Endothelial cell (in vitro differentiated cells): Measurements from ENCODE around the gene MBNL2. TPM values are rescaled to one million over a fixed set of nuclear protein-coding genes. Genes with fewer than 3 reads are reported as not detected.

Source experiments
- DNase-seq: peaks from one replicate; pipeline ENCODE4 v3.0.0; 2021; ENCODE audit warnings: low spot score
- H3K27ac Mint-ChIP-seq: one replicate; pipeline ENCODE4 v1.8.0; 2021; ENCODE audit warnings: mixed read lengths, inconsistent platforms; ENCODE audit not compliant: unreplicated experiment
- H3K27me3 Mint-ChIP-seq: one replicate; pipeline ENCODE4 v1.8.0; 2021; ENCODE audit warnings: mild to moderate bottlenecking, moderate library complexity, mixed read lengths, inconsistent platforms; ENCODE audit not compliant: unreplicated experiment
- H3K36me3 Mint-ChIP-seq: one replicate; pipeline ENCODE4 v1.8.0; 2021; ENCODE audit warnings: mild to moderate bottlenecking, low read depth, mixed read lengths, inconsistent platforms; ENCODE audit not compliant: unreplicated experiment
- H3K4me1 Mint-ChIP-seq: one replicate; pipeline ENCODE4 v1.8.0; 2021; ENCODE audit warnings: mild to moderate bottlenecking, mixed read lengths, inconsistent platforms; ENCODE audit not compliant: unreplicated experiment
- H3K4me3 Mint-ChIP-seq: one replicate; pipeline ENCODE4 v1.8.0; 2021; ENCODE audit warnings: mild to moderate bottlenecking, mixed read lengths, inconsistent platforms; ENCODE audit not compliant: unreplicated experiment
- H3K9me3 Mint-ChIP-seq: one replicate; pipeline ENCODE4 v1.8.0; 2021; ENCODE audit warnings: mixed read lengths, inconsistent platforms; ENCODE audit not compliant: unreplicated experiment
- CTCF ChIP-seq: fragments of 200-600 bp; sonication (generic); IDR thresholded peaks from one replicate; pipeline ENCODE4 v1.5.0; 2021; ENCODE audit warnings: antibody characterized with exemption; ENCODE audit not compliant: unreplicated experiment
- total RNA-seq: library from RNA; stranded (reverse); fragmentation: NEBNext Ultra II Directional; extraction: Animal tissue kit (Norgen Biotek cat#: 25700); gene quantifications from one replicate; pipeline ENCODE4 v1.2.1, GENCODE V29; 2021; ENCODE audit not compliant: unreplicated experiment

Gene MBNL2
- total RNA-seq, 1 donor from 2014 or later: 137 TPM

- no peak for TF ChIP-seq CTCF
- no peak for DNase-seq
- H3K36me3 Mint-ChIP-seq: peaks cover 5% of the 10 kb centered on the region
- no peak overlapping the region for H3K27ac Mint-ChIP-seq
- H3K4me3 Mint-ChIP-seq: no peak overlapping the region
- peaks cover 7% of the 10 kb centered on the region for H3K4me1 Mint-ChIP-seq
- H3K9me3 Mint-ChIP-seq: no peaks in the 10 kb centered on the region
- no peaks in the 10 kb centered on the region for H3K27me3 Mint-ChIP-seq
Measured at GRCh38 chr13:97196340-97196739, 25.8 kb upstream of the MBNL2 start.

- Mint-ChIP-seq H3K27me3 (peaks cover 2% of the 10 kb centered on the region), H3K36me3 (peaks cover 5% of the 10 kb centered on the region), H3K9me3 (no peaks in the 10 kb centered on the region), H3K4me3 (no peak overlapping the region), H3K4me1 (peaks cover 7% of the 10 kb centered on the region), H3K27ac (no peak overlapping the region)
- TF ChIP-seq CTCF: no peak
- DNase-seq: no peak
Measured at GRCh38 chr13:97198753-97199152, 23.4 kb upstream of the MBNL2 start.

GRCh38 chr13:97199451-97199850, 22.7 kb upstream of the MBNL2 start:
- DNase-seq: no peak
- Mint-ChIP-seq H3K27me3 (peaks cover 2% of the 10 kb centered on the region), H3K36me3 (peaks cover 5% of the 10 kb centered on the region), H3K4me3 (no peak overlapping the region), H3K9me3 (no peaks in the 10 kb centered on the region), H3K27ac (no peak overlapping the region), H3K4me1 (peaks cover 3% of the 10 kb centered on the region)
- no peak for TF ChIP-seq CTCF

- peaks cover 5% of the 10 kb centered on the region for H3K36me3 Mint-ChIP-seq
- no peak overlapping the region for H3K4me3 Mint-ChIP-seq
- H3K4me1 Mint-ChIP-seq: no peaks in the 10 kb centered on the region
- no peak for TF ChIP-seq CTCF
- H3K27me3 Mint-ChIP-seq: peaks cover 2% of the 10 kb centered on the region
- H3K27ac Mint-ChIP-seq: no peak overlapping the region
- no peak for DNase-seq
- no peaks in the 10 kb centered on the region for H3K9me3 Mint-ChIP-seq
Measured at GRCh38 chr13:97200081-97200942, 21.8 kb upstream of the MBNL2 start.

GRCh38 chr13:97202761-97203160, 19.4 kb upstream of the MBNL2 start:
- Mint-ChIP-seq H3K4me1 (no peaks in the 10 kb centered on the region), H3K27ac (no peak overlapping the region), H3K36me3 (peaks cover 13% of the 10 kb centered on the region), H3K27me3 (peaks cover 2% of the 10 kb centered on the region), H3K4me3 (no peak overlapping the region), H3K9me3 (peaks cover 9% of the 10 kb centered on the region)
- TF ChIP-seq CTCF: no peak
- no peak for DNase-seq
